Smooth muscle cell of the brain vasculature (primary cell): ENCODE measurements around the gene ZC3H14.

Experiments
- DNase-seq: peaks from one replicate; pipeline ENCODE4 v3.0.0-alpha.2; 2012; ENCODE audit warnings: low read depth, low spot score

Gene ZC3H14

DNA sequence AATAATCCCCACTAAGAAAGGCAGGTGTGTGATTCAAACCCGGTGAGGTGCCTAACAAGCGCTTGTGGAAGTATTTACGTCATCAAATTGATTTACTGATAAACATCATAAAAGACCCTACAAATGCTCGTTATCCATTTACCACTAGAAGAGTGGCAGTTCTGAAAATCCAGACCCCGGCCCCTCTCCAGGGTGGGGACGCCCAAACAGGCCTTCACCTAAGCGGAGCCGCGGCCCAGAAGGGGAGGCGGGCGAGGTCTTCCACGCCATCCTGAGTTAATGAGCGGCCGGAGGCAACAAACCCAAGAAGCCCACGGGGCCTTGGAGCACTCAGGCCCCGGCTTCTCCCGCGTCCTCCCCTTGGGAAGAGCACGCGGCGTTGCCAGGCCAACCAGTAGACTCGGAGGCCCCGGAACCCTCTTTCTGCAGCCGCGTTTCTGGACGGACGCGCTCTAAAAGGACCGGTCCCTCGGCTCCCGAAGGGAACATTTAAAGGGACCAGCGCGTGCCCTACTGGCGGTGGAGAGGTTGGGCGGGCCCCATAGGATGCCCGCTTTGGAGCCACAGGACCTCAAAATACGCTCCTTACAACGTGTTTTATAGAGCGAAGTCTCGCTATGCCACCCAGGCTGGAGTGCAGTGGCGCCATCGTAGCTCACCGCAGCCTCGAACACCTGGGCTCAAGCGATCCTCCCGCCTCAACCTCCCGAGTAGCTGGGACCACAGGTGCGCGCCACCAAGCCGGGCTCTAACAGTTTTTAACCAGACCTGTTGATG, 11.6 kb upstream of the ZC3H14 start:
- DNase-seq: no peak

DNA sequence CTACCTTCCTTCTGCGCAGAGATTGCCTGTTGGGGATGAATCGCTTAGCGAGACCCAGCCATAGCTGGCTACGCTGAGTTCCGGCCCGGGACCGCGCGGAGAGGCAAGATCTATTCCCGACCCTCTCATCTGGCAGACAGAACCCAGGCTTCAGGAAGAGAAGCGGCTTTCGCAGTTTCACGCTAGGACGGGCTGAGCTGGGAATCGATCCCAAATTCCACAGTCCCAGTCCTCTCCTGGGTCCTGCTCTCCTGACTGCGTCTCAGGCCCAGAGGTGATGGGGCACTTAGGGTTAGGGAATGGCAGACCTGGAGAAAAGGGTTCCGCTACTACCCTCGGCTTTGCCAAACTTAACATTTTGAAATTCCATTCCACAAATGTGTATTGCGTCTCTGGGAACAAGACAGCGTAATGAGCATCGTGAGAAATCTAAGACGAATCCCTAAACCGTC, 10.8 kb upstream of the ZC3H14 start:
- DNase-seq: no peak

DNA sequence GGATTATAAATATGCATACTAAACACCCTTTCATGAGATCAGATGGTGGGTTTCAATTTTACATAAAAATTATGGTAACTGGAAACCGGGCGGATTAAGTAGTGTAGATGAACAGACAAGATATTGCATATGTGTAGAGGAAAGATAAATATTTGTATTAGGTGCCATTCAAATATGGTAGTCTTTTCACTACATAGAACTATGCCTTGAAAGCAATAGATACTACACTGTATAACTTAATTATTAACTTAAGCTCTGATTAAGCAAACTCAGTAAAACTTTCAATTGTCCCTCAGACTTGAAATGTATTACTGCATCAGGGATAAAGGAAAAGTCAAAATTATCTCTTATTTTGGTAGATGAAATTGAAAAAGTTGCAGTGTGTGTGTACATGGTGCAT, 10.0 kb upstream of the ZC3H14 start:
- DNase-seq: no peak

DNA sequence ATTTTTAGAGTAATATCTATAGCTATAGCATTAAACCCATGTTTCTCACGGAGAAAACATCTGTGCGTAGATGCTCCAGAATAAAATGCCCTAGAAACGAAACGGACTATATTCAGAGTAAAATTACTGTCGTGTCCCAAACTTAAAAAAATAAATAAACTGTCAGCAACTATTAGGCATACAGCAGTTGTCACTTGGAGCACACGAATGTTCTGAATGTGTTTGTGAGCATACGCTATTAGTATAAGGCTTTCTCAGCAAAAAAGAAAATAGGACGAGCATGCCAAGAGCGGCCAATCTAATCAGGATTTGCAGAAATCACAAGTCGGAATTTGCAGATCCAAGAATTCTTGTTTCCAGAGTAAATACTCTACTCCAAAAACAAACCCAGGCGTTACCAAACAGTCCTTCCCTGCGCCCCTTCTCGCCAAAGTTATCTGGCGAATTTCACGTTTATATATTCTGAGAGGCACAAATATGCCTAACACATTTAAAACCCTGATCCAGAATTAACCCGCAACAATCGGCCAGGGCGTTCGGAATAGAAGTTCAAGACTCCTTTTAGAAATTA, 8.9 kb upstream of the ZC3H14 start:
- no peak for DNase-seq

DNA sequence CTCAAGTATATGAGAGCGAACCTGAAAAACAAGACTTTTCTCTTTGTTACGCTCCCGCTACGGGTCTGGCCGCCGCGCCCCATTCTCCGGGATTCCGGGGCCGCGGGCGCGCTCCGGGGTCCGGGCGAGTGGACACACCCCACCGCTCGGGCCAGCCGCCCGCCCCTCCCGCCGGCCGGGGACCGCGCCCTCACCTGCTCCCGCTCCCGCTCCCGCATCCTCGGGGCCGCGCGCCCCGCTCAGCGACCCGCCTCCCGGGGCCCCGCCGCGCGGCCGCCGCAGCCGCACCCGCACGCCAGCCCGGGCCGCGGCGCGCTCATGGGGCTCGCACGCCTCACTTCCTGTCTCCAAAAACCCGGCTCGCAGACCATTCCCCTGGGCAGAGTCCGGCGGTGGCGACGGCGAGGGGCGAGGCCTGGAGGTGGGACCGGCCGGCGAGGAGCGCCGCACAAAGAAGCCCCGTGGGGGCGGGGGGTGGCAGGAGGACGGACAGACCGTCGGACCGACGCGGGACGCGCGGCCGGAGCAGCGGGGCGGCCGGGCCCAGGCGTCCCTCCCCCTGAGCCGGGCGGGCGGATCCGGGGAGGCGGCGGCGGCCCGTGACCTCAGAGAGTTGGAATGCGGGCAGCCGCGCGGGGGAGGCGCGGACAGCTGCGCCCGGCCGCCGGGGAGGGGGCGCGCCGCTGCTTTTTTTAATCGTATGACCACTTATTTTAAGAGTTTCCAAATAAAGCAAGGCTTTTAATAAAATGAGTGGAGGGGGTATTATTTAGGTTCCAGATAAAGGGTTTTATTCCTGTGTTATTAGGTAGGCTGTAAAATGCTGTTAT, 8.2 kb upstream of the ZC3H14 start, which contains the start of gene PTPN21:
PTPN21 (minus strand) TSS at position 551 of the 830 bp plus-strand sequence. CDS start 4,590 bp downstream, outside the sequence.
- no peak for DNase-seq

DNA sequence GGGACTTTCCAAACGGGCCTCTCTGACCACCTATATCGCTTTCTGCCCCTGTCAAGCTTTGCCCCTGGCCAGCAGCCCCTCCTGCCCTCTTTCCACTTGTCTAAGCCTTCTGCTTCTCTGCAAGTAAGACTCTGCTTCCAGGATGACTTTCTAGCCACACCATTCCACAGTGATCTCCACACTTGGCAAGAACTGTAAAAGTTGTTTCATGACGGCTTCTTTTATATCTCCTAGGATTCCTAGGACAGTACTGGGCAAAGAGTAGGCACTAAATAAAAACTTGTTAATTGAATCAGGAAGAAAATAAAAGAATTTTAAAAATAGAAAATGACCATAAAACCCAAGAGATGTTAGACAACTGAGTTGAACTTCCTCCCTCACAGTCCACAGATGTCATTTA, 6.3 kb upstream of the ZC3H14 start:
- DNase-seq: no peak

DNA sequence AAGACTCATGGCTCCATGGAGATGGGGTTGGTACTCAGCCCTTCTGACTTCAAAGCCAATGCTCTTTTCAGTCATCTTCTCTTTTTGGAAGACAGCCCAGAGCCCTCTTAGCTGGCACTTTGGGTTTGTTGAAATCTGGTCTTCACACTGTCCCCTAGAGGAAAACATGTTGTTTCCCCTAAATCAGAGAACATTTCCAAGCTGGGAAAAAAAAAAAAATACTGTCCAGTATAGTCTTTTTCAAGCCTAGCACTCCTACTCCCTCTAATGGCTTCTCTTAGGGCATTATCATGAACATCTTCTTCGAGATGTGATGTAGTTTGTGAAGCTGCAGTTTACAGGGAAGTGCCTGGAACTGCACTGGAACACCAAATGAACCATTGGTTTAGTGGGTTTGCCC, 3.0 kb upstream of the ZC3H14 start:
- DNase-seq: no peak

DNA sequence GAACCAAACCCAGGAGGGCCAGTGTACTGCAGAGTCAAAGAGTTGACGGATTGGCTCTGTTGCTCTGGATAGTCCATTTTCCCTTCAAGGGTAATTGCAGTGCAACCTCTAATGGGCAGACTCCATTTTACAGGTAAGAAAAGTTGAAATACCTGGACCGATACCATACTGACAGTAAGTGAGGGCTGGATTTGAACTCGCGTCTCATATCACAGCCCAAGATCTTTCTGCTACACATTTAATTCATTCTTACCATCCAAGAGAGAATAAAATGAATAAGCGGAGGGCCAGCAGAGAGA, 356 bp upstream of the ZC3H14 start:
- no peak for DNase-seq

DNA sequence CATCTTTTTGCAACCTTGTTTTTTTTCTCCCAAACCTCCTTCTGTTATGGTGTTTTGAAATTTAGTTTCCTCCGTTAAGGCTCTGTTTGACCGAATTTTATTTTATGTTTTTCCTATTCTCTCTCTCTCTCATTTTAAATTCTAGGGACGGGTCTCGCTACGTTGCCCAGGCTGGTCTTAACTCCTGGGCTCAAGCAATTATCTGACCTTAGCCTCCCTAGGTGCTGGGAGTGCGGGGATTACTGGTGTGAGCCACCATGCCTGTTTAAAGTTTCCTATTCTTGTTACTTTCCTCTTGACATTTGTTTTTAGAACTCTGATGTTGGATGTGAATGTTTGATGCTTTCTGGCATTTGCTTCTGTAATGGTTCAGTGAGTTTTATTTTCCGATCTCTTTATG, 1.0 kb downstream of the ZC3H14 start:
- no peak for DNase-seq

DNA sequence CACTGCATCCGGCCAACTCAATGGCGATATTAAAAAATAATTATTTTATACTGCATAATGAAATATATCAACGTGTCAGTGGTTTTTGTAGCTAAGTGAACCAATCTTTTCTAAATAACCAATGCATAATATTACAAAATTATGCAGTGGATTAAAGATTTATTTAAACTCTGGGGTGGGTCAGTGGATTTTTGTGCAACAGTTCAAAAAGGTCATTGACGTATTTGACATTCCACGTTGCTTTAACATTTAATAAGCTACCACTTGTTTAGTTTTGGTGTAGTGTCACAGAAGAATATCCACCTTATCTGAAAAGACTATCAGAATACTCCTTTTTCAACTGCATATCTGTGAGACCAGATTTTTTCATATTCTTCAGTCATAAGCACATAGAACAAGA, 2.6 kb downstream of the ZC3H14 start:
- no peak for DNase-seq

DNA sequence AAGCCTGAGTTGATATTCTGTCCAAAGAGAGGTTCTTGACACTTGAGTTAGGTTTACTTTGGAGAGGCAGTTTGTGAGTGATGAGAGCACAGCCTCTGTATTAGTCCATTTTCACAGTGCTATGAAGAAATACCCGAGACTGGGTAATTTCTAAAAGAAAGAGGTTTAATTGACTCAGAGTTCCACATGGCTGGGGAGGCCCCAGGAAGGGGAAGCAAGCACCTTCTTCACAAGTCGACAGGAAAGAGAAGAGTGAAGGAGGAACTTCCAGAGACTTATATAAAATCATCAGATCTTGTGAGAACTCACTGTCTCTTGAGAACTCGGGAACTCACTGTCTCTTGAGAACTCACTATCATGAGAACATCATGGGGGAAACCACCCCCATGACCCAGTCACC, 5.4 kb downstream of the ZC3H14 start:
- DNase-seq: no peak

DNA sequence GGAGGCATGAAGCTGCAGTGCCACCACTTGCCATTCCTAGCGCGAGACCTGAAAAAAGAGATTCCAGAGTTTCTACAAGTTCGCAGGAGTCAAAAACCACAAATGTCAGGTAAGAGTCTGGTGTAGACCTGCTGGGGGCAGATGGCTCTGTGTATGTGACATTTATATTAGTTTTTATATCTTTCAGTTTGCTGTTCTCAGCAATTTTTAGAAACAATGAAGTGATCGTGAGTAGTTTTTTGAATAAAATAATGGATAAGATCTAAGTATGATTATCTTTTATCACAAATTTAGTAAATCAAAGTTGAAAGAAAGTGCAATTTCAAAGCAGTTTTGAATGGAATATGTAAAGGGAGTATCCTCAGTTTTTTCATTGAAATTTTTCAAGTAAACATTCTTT, 9.3 kb downstream of the ZC3H14 start:
- DNase-seq: no peak

DNA sequence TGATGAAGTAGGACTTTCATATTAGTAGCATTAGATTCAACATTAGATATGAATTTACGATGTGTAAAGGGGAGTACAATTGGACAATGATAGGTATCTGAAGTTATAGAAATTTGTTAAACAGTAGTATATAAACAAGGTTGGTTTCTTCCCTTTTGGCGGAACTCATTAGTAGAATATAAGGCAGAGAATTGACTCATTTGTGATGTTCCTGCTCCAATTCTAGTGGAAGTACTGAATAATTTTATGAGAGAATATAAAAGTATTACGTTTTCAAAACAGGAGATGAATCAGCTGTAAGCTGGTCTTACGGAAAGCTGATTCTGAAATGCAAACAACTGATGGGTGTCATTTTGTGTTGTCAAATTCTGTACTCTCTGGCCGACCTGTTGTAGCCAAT, 13.4 kb downstream of the ZC3H14 start:
- no peak for DNase-seq

DNA sequence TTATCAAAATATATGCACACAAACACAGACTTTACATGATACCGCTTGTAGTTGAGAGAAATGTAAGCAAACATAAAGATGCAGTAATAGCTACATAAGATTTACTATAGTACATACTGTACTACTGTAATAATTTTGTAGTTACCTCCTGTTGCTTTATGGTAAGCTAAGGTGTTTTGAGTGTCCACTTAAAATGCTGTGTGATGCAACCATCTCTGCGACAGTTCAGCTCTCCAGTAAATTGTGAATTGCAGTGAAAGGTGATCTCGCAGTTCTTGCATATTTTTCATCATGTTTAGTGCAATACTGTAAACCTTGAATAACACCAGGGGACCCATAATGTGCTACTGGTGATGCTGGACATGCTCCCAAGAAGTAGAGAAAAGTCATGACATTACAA, 21.6 kb downstream of the ZC3H14 start:
- no peak for DNase-seq

DNA sequence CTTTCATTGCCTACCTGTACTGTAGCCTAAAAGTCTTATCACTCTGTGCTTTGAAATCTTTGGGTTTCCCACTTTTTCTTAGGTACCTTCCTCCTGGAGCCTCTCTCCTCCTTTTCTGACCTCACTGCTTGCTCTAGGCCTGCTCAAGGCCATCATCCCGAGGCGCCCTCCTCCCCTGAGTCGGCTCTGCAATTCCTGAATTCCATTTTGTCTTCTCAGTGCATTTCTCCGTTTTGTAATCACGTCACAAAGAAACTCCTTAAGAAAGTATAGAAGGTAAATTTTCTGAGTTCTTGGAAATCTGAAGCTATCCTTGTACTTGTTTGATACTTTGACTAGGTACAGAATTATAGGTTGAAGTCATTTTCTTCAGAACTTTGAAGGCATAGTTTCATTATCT, 25.2 kb downstream of the ZC3H14 start:
- no peak for DNase-seq

DNA sequence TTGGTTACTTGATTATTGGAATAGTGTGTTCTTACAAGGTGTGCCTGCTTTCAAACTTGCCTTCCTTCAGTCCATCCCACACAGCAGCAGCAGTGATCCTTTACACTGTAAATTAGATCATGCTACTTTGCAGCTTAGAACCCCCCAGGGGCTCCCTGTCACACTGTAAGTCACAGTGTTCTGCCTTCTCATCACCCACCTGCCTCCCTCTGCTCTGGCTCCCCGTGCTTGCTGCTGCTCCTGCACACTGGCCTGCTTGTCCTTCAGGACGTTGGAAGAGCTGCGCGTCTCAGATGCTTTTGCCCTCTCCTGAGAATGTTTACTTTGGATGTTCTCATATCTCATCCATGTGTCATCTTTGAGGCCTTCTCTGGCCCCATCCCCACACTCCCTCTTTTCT, 27.3 kb downstream of the ZC3H14 start:
- peak; percentile 2 for DNase-seq

DNA sequence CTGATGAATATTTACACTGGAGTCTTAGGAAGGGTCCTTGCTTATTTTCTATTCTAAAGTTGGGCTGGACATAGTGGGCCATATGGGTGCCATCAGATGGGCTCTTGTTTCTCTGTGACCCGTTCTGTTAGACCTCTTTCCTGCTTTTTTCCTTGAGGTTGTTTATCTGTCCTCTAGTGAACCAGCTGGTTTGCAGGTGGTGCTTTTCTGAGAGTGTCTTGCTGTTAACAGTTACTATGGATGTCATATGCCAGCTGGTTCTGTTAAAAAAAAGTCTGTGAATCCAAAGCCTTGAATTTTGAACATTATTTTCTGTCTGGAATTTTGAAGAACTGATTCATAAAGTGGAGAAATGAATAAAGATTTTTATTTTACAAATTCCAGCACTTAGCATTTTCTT, 29.2 kb downstream of the ZC3H14 start:
- no peak for DNase-seq

DNA sequence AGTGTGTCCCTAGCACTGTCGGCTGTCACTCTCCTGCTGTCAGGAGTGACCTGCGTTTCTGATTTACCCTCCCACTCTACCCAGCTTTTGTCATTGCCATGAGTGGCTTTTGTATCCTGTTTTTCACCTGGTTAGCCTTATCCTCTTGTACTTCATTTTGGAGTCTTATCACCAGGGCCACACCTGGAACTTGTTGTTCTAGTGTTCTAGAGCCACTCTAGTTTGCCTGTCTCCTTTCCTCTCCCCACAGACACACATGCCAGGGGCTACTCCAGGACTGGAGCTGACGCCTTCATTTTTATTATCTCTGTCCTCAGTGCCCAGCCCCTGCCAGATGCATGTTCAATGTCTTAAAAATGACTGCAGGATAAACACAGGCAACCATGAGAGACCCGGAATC, 34.2 kb downstream of the ZC3H14 start:
- no peak for DNase-seq

DNA sequence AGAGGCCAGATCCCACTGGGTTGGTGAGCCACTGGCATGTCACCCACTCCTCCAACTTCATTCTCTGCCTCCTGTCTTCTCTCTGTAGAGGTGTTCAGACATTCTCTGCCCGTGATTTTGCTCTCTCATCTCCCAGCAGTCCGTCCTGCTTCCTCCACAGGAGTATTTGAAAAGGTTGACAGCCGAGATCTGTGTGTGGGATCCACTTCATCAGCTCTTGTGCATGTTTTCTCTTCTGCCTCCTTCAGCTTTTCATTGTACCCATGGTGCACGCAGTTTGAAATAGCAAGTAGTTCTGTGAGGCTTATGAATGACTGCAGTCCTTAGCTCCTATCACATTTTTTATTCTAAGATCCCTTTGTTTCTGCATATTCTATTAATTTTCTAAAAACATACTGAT, 34.8 kb downstream of the ZC3H14 start:
- no peak for DNase-seq

DNA sequence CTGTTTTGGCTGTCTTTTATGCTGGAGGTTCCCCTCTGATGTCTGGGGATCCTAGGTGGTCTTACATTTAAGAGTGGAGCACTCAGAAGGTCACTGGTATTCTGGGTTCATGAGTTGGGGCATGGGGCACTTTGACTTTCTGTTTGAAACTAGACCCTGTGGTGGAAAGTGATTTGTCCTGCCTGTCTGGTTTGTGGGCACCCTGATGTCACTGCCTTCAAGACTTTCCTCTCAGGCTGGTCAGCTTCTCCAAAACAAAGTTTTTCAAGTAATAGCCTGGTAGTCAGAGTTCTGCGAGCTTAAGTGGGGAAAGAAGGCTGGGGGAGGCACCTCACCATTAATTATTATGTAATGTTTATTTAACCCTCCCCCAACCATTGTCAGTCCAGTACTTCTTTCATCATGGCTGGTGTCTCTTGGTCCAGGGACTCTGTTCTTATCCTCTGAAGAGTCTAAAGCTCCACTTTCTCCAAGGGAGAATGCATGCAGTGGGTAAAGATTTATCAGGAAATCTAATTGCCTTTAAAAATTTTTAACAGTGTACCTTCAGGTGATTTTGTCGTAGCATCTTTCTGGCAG, 35.3 kb downstream of the ZC3H14 start:
- no peak for DNase-seq

DNA sequence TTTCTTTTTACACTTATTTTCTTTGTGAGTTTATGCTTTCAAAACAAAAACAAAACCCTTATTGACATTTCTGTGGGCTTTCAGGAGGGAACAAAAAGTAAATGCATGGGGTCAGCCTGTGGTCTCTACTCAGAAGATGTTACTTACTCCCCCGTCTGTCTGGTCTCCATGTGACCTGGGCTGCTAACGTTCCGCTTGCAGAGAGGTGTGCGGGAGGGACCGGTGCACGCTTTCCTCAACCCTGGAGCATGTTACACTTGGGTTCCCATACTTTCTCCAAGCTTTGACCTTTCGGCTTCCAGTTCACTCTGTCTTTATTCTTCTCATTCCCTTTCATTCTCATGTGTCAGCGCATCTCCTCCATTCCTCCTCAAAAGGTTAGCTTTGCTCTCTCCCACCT, 36.5 kb downstream of the ZC3H14 start:
- no peak for DNase-seq

DNA sequence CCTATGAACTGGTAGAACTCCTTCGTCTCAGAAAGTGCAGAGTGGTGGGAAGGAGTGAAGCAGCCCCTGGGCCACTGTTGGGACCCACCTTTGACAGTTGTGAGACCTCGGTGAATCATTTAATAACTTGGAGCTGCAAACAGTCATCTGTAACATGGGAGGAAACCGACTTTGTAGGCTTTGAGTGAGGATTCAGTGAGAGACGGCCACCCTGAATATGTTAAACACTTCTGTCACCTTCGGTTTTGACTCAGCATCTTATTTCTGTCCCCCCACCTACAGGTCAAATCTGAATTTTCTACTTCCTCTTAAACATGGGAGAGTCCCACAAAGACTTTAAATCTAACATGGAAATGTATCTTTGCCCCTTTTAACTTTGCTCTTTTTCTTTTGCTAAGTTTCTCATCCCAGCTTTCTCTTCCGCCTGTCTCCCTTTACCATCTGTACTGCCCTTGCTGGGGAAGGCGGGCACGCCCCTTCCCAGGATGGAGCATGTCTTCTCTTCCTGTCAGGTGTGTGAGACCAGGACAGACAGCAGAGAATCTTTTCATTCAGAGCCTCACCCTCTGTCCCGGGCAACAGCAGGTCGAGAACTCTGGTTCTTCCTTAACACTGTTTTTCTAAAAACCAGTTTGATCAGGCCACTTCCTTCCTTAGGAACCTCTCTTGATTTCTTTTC, 37.1 kb downstream of the ZC3H14 start:
- no peak for DNase-seq
